ENCODE data around the gene STX18.

STX18 gene

DNA sequence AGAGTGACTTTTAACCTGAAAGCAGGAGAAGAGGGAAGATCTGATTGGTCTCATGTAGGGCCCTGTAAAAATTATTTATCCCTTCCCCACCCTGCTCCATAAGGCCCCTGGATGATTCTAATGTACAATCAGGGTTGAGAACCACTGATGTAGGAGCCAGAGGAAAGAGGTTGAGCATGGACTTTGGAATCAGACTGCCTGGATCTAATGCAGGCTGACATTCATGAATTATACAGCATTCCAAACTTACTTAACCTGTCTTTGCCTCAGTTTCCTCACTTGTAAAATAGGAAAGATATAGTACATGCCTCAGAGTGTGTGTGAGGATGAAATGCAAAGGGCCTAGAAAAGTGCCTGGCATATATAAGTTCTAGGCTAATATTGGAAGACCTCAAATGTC is 47.0 kb downstream of the STX18 start:
- no peak for DNase-seq (ENCODE audit: low spot score)
- no peak for TF ChIP-seq CTCF (IDR thresholded peaks at IDR 0.05; ENCODE audit: extremely low read depth, insufficient read depth, missing control alignments)
- in situ Hi-C loops (cut with MboI; ENCODE audit: low pct_unique_long_range_greater_than_20kb, low sequenced_read_pairs, unreplicated experiment) = loop anchor here (10.0 kb wide), 1 partner anchor 360 kb away; the partner anchor contains the start of gene MSX1

DNA sequence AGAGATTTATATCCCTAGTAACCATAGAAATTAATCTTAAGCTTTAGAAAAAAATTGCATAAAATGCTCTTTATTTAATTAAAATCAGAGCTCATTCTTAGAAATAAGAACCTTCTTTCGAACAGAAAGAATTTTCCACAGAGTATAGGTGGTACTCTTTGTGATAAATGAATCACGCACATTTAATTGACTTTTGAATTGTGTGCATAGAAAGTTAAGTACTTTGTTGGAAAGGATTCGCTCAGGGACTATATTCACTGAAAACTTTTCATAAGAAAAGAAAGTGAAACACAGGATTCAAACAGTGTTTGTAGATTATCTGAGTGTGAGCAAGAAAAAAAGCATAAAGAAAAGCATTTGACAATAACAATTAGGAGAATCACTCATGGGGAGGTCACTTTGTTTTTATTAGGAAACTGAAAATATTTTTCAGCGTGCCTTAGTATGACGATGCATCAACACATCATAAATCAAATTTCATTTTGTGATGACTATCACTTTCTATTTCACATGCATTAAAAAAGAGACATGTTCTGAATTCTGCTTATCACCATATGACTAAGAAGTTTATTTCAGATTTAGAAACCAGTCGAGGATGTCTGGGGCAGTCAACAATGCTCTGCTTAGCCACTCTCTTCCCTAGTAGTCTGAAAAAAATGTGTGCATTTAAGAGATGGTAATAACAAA is 49.5 kb downstream of the STX18 start:
- in situ Hi-C loops (cut with MboI; ENCODE audit: low pct_unique_long_range_greater_than_20kb, low sequenced_read_pairs, unreplicated experiment) = loop anchor here (10.0 kb wide), 1 partner anchor 362 kb away; the partner anchor contains the start of gene MSX1
- peak; percentile 59 for DNase-seq (ENCODE audit: low spot score)
- TF ChIP-seq CTCF (IDR thresholded peaks at IDR 0.05; ENCODE audit: extremely low read depth, insufficient read depth, missing control alignments) = no peak

DNA sequence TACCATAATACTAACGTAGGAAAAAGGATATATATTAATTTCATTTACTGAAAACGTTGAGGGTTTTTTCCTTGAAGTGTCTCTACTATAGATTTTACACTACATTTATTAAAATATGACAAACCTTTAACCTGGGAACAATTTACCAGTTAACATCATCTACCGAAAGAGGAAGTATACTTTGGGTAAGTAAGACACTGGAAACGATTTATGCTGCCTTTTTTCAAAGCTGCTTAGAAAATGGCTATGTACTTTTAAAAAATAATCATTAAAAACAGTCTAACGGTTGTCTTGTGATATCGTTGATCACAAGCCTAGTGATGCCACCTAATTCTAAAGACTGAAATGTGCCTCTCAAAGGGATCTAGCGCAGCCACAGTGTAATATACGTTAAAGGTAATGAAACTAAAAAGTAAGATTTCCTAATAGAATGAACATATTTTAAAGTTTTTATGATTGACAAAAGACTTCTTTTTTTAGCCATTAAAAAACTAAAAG is 50.4 kb downstream of the STX18 start:
- in situ Hi-C loops (cut with MboI; ENCODE audit: low pct_unique_long_range_greater_than_20kb, low sequenced_read_pairs, unreplicated experiment) = loop anchor here (10.0 kb wide), 1 partner anchor 363 kb away; the partner anchor contains the start of gene MSX1
- TF ChIP-seq CTCF (IDR thresholded peaks at IDR 0.05; ENCODE audit: extremely low read depth, insufficient read depth, missing control alignments) = no peak
- no peak for DNase-seq (ENCODE audit: low spot score)

DNA sequence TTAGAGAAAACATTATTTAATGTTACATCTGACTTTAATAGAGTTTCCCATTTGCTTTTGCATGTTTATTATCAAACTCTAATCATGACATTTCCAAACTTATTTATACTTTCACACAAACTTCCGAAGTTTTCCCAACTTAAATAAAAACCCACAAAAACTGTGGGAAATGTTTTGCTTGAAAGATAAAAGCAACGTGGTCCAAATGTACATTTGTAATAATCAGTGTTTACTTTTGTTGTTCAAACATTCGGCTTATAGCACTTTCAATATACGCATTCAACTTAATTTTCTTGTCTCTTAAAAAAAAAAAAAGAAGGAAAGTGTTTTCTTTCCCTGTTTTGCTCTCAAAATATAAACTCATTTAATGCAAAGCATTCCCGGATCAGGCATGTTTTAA is 51.0 kb downstream of the STX18 start:
- DNase-seq (ENCODE audit: low spot score) = no peak
- in situ Hi-C loops (cut with MboI; ENCODE audit: low pct_unique_long_range_greater_than_20kb, low sequenced_read_pairs, unreplicated experiment) = loop anchor here (10.0 kb wide), 1 partner anchor 364 kb away; the partner anchor contains the start of gene MSX1
- TF ChIP-seq CTCF (IDR thresholded peaks at IDR 0.05; ENCODE audit: extremely low read depth, insufficient read depth, missing control alignments) = no peak

GRCh38 chr4:4490041-4490440 is 51.8 kb downstream of the STX18 start:
- TF ChIP-seq CTCF (IDR thresholded peaks at IDR 0.05; ENCODE audit: extremely low read depth, insufficient read depth, missing control alignments) = no peak
- in situ Hi-C loops (cut with MboI; ENCODE audit: low pct_unique_long_range_greater_than_20kb, low sequenced_read_pairs, unreplicated experiment) = loop anchor here (10.0 kb wide), 1 partner anchor 365 kb away; the partner anchor contains the start of gene MSX1
- DNase-seq (ENCODE audit: low spot score) = no peak

DNA sequence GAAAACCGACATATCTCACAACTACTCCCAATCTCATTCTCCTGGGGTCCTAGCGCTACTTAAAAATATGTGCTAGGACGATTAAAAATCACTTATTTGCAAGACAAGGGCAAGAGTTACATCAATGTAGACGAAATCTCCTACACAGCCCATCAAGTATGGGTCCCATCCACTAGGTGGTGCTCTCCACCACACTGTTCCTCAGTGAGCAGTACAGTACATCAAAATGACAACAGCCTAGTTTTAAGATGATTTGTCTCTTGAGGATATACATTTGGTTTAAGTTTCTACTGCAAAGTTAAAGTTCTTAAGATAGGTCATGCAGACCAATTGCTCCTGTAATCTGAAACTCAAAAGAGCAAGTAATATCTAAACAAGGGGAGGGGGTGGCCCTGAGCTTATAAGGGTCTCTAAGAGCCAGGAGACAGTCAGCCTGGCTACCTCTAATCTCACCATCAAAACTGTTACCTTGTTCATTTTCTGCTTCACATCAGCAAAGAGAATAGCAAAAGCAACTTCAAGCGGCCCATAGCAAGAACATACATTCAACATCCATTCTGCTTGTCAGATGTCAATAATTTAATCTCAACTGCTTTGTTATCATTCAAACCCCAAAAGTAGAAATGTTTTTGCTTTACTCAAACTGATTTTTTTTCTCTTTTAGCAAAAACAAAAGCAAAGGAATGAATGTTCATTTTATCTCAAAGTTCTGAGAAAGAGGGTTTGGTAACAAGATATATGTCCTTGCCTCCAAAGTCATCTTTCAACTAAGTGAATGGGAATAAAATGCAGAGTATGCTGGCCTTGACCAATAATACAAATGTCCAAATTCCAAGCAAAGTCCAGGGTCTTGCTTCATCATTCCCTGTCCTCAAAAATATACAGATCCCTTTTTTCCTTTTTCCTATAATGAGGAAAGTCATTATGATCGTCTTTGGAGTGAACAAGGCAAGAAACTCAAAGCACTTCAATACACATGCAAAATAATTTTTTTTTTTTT is 53.1 kb downstream of the STX18 start:
- in situ Hi-C loops (cut with MboI; ENCODE audit: low pct_unique_long_range_greater_than_20kb, low sequenced_read_pairs, unreplicated experiment) = no loop called here
- peak; percentile 61 for DNase-seq (ENCODE audit: low spot score)
- TF ChIP-seq CTCF (IDR thresholded peaks at IDR 0.05; ENCODE audit: extremely low read depth, insufficient read depth, missing control alignments) = peak; percentile 89

Data from GM13977 (cell line).